ENCODE data around the gene MB.
A peak's percentile ranks its signal among the peaks of the same experiment; 100 is the strongest.

Gene MB

GRCh38 chr22:35572556-35572955, 44.6 kb downstream of the MB start:
- no peak for ATAC-seq
- TF ChIP-seq BACH2 (CRISPR knock-in tag; IDR thresholded peaks at IDR 0.05; ENCODE audit: borderline replicate concordance) (no peak), POU6F1 (CRISPR knock-in tag; IDR thresholded peaks at IDR 0.05; ENCODE audit: borderline replicate concordance, low read depth) (no peak), TCF4 (CRISPR knock-in tag; IDR thresholded peaks at IDR 0.05; ENCODE audit: borderline replicate concordance) (no peak), ZNF70 (CRISPR knock-in tag; IDR thresholded peaks at IDR 0.05) (no peak), ZNF565 (CRISPR knock-in tag; conservative IDR thresholded peaks at IDR 0.05; ENCODE audit: low read depth) (no peak), CREB5 (CRISPR knock-in tag; IDR thresholded peaks at IDR 0.05; ENCODE audit: low read depth) (no peak)

- TF ChIP-seq TSHZ2 (CRISPR knock-in tag; IDR thresholded peaks at IDR 0.05) (no peak), ARNTL (CRISPR knock-in tag; IDR thresholded peaks at IDR 0.05; ENCODE audit: borderline replicate concordance, low read depth) (no peak), CSDC2 (CRISPR knock-in tag; IDR thresholded peaks at IDR 0.05) (no peak), ZNF70 (CRISPR knock-in tag; IDR thresholded peaks at IDR 0.05) (no peak), RARB (CRISPR knock-in tag; IDR thresholded peaks at IDR 0.05) (no peak), ZC3H10 (CRISPR knock-in tag; IDR thresholded peaks at IDR 0.05) (no peak), SNAI2 (CRISPR knock-in tag; IDR thresholded peaks at IDR 0.05) (no peak), ESRRG (CRISPR knock-in tag; IDR thresholded peaks at IDR 0.05) (no peak), ISL1 (CRISPR knock-in tag; IDR thresholded peaks at IDR 0.05) (no peak), ZFP30 (CRISPR knock-in tag; IDR thresholded peaks at IDR 0.05) (no peak), GLIS3 (CRISPR knock-in tag; IDR thresholded peaks at IDR 0.05) (no peak), TCF4 (CRISPR knock-in tag; IDR thresholded peaks at IDR 0.05; ENCODE audit: borderline replicate concordance) (no peak), CSRNP3 (CRISPR knock-in tag; IDR thresholded peaks at IDR 0.05) (no peak)
- no peak for ATAC-seq
Measured at GRCh38 chr22:35570686-35571194, 46.4 kb downstream of the MB start.

- TF ChIP-seq POU6F1 (CRISPR knock-in tag; IDR thresholded peaks at IDR 0.05; ENCODE audit: borderline replicate concordance, low read depth), result no peak
- ATAC-seq, result no peak
Measured at GRCh38 chr22:35569916-35570315, 47.2 kb downstream of the MB start.

GRCh38 chr22:35568751-35569739, 48.1 kb downstream of the MB start:
- TF ChIP-seq ZNF565 (CRISPR knock-in tag; conservative IDR thresholded peaks at IDR 0.05; ENCODE audit: low read depth) (no peak), CSDC2 (CRISPR knock-in tag; IDR thresholded peaks at IDR 0.05) (no peak), PPARA (CRISPR knock-in tag; IDR thresholded peaks at IDR 0.05; ENCODE audit: borderline replicate concordance) (no peak), SNAI2 (CRISPR knock-in tag; IDR thresholded peaks at IDR 0.05) (no peak), ZFP30 (CRISPR knock-in tag; IDR thresholded peaks at IDR 0.05) (no peak), GLIS3 (CRISPR knock-in tag; IDR thresholded peaks at IDR 0.05) (no peak), BACH2 (CRISPR knock-in tag; IDR thresholded peaks at IDR 0.05; ENCODE audit: borderline replicate concordance) (no peak), PATZ1 (CRISPR knock-in tag; IDR thresholded peaks at IDR 0.05; ENCODE audit: borderline replicate concordance) (no peak), ZFP3 (CRISPR knock-in tag; IDR thresholded peaks at IDR 0.05) (no peak), ARNTL (CRISPR knock-in tag; IDR thresholded peaks at IDR 0.05; ENCODE audit: borderline replicate concordance, low read depth) (no peak), ZC3H10 (CRISPR knock-in tag; IDR thresholded peaks at IDR 0.05) (no peak), ZNF70 (CRISPR knock-in tag; IDR thresholded peaks at IDR 0.05) (no peak), ESRRG (CRISPR knock-in tag; IDR thresholded peaks at IDR 0.05) (no peak)
- ATAC-seq, result peak; percentile 87

Data from SK-N-SH treated with all-trans-retinoic acid at 6 μM for 48 hours (cell line).